HepG2 (cell line): ENCODE measurements around the gene ODC1. TPM values are rescaled to one million over a fixed set of nuclear protein-coding genes. Genes with fewer than 3 reads are reported as not detected.

Experiments used
- CCAR2 ChIP-seq: fragments of 200-400 bp; formaldehyde crosslinking; optimal IDR thresholded peaks from 2 replicates; pipeline ENCODE3; 2018; ENCODE audit warnings: low read depth, mild to moderate bottlenecking, low read length, moderate library complexity
- FOXA1 ChIP-seq, 2 experiments: fragments of 450-650 bp in 1 of 2; sonication (generic) in 1 of 2; formaldehyde crosslinking in 1 of 2; IDR thresholded peaks; 2 replicates each; pipeline versions ENCODE4 v1.4.0 to v1.6.1; 2016 to 2020; ENCODE audit warnings: missing genetic modification reagents in 1 of 2
- FOXK2 ChIP-seq: fragments of 450-650 bp; IDR thresholded peaks from 2 replicates; pipeline ENCODE4 v1.6.1; 2016
- GFI1 ChIP-seq: sonication (generic); formaldehyde crosslinking; IDR thresholded peaks from 2 replicates; pipeline ENCODE4 v1.5.0; 2020; ENCODE audit warnings: missing genetic modification reagents, mild to moderate bottlenecking, borderline replicate concordance
- HNF1A ChIP-seq, 2 experiments: sonication (generic) in 1 of 2; formaldehyde crosslinking in 1 of 2; IDR thresholded peaks; 2 replicates each; pipeline versions ENCODE4 v1.4.0 to v1.6.1; 2016 to 2020; ENCODE audit warnings: borderline replicate concordance in 1 of 2, low read depth in 1 of 2, mild to moderate bottlenecking in 1 of 2, missing genetic modification reagents in 1 of 2
- NFKB2 ChIP-seq: sonication (generic); formaldehyde crosslinking; IDR thresholded peaks from 2 replicates; pipeline ENCODE4 v1.4.0; 2020; ENCODE audit warnings: missing genetic modification reagents, borderline replicate concordance
- RFX1 ChIP-seq: fragments of 450-650 bp; IDR thresholded peaks from 2 replicates; pipeline ENCODE4 v1.6.1; 2017
- SNAPC2 ChIP-seq: sonication (generic); formaldehyde crosslinking; IDR thresholded peaks from 2 replicates; pipeline ENCODE4 v1.8.1; 2022; ENCODE audit warnings: mild to moderate bottlenecking, missing genetic modification reagents
- ZFP36L1 ChIP-seq: sonication (generic); formaldehyde crosslinking; IDR thresholded peaks from 2 replicates; pipeline ENCODE4 v1.8.0; 2022; ENCODE audit warnings: mild to moderate bottlenecking, missing genetic modification reagents, moderate library complexity
- ZGPAT ChIP-seq: IDR thresholded peaks from 2 replicates; pipeline ENCODE4 v1.6.1; 2016; ENCODE audit warnings: mild to moderate bottlenecking
- ZKSCAN5 ChIP-seq: sonication (generic); formaldehyde crosslinking; IDR thresholded peaks from 2 replicates; pipeline ENCODE4 v1.5.1; 2020; ENCODE audit warnings: mild to moderate bottlenecking, missing genetic modification reagents
- ZNF546 ChIP-seq: sonication (generic); formaldehyde crosslinking; conservative IDR thresholded peaks from 2 replicates; pipeline ENCODE4 v1.8.1; 2023; ENCODE audit warnings: mild to moderate bottlenecking, missing genetic modification reagents
- ZXDC ChIP-seq: sonication (generic); formaldehyde crosslinking; IDR thresholded peaks from 2 replicates; pipeline ENCODE4 v1.5.0; 2020; ENCODE audit warnings: mild to moderate bottlenecking, missing genetic modification reagents
- polyA plus RNA-seq, 8 experiments: library from polyadenylated mRNA; depleted of rRNA in 3 of 8; stranded (reverse) in 7 of 8; unstranded in 1 of 8; fragments of >200 nt; fragmentation: Illumina TruSeq in 4 of 8; extraction: Trizol in 4 of 8; gene quantifications; 2 replicates each; pipeline versions ENCODE4 v1.2.1 to v1.2.3, GENCODE V29; 2011 to 2016; ENCODE audit warnings: low read depth in 4 of 8, missing spikeins in 1 of 8, mixed read lengths in 1 of 8; ENCODE audit not compliant: insufficient read depth in 1 of 8
- total RNA-seq, 5 experiments: library from RNA; depleted of rRNA; stranded (reverse); fragments of >200 nt; fragmentation: Illumina TruSeq; extraction: Trizol; gene quantifications; 2 replicates each; pipeline ENCODE4 v1.2.3, GENCODE V29; 2016; ENCODE audit warnings: low read depth in 1 of 5
- TF ChIP-seq, protein P1 (sequence below): sonication (generic); formaldehyde crosslinking; IDR thresholded peaks from 2 replicates; pipeline ENCODE4 v1.4.0; 2020; ENCODE audit warnings: missing genetic modification reagents
- TF ChIP-seq, protein P2 (sequence below): sonication (generic); formaldehyde crosslinking; IDR thresholded peaks from 2 replicates; pipeline ENCODE4 v1.8.0; 2023; ENCODE audit warnings: mild to moderate bottlenecking, missing genetic modification reagents

The ODC1 gene
- total and polyA plus RNA-seq, 2 of the 13 experiments (the other 11 are each of a cell fraction or from before 2014, with no cell fraction given), result 142 to 371 TPM

GRCh38 chr2:10447895-10448575, at the start of gene ODC1 (continued):
- TF ChIP-seq HNF1A (IDR thresholded peaks at IDR 0.05; ENCODE audit: low read depth) (no peak), HNF1A (CRISPR knock-in tag; IDR thresholded peaks at IDR 0.05; ENCODE audit: borderline replicate concordance) (peak; percentile 49), ZNF546 (CRISPR knock-in tag) (peak; percentile 93), FOXK2 (no peak), ZXDC (CRISPR knock-in tag) (peak; percentile 90; the same call in 1 of the 2 replicates), SNAPC2 (CRISPR knock-in tag) (peak; percentile 85), ZGPAT (peak; percentile 78; the same call in 1 of the 2 replicates), GFI1 (CRISPR knock-in tag) (peak; percentile 83; the same call in 1 of the 2 replicates), RFX1 (peak; percentile 80), FOXA1 (IDR thresholded peaks at IDR 0.05) (no peak), FOXA1 (CRISPR knock-in tag; IDR thresholded peaks at IDR 0.05) (no peak), ZFP36L1 (peak; percentile 91), CCAR2 (no peak), ZKSCAN5 (CRISPR knock-in tag) (no peak), NFKB2 (peak; percentile 98)
- TF ChIP-seq, protein P1, sequence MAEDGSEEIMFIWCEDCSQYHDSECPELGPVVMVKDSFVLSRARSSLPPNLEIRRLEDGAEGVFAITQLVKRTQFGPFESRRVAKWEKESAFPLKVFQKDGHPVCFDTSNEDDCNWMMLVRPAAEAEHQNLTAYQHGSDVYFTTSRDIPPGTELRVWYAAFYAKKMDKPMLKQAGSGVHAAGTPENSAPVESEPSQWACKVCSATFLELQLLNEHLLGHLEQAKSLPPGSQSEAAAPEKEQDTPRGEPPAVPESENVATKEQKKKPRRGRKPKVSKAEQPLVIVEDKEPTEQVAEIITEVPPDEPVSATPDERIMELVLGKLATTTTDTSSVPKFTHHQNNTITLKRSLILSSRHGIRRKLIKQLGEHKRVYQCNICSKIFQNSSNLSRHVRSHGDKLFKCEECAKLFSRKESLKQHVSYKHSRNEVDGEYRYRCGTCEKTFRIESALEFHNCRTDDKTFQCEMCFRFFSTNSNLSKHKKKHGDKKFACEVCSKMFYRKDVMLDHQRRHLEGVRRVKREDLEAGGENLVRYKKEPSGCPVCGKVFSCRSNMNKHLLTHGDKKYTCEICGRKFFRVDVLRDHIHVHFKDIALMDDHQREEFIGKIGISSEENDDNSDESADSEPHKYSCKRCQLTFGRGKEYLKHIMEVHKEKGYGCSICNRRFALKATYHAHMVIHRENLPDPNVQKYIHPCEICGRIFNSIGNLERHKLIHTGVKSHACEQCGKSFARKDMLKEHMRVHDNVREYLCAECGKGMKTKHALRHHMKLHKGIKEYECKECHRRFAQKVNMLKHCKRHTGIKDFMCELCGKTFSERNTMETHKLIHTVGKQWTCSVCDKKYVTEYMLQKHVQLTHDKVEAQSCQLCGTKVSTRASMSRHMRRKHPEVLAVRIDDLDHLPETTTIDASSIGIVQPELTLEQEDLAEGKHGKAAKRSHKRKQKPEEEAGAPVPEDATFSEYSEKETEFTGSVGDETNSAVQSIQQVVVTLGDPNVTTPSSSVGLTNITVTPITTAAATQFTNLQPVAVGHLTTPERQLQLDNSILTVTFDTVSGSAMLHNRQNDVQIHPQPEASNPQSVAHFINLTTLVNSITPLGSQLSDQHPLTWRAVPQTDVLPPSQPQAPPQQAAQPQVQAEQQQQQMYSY (CRISPR knock-in tag), result peak; percentile 64; the same call in 1 of the 2 replicates
- TF ChIP-seq, protein P2, sequence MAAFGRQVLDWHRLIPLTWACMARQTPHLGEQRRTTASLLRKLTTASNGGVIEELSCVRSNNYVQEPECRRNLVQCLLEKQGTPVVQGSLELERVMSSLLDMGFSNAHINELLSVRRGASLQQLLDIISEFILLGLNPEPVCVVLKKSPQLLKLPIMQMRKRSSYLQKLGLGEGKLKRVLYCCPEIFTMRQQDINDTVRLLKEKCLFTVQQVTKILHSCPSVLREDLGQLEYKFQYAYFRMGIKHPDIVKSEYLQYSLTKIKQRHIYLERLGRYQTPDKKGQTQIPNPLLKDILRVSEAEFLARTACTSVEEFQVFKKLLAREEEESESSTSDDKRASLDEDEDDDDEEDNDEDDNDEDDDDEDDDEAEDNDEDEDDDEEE (CRISPR knock-in tag), result peak; percentile 94; the same call in 1 of the 2 replicates
